ENCODE measurements around the gene SRRM5.

GRCh38 chr19:43625918-43626579 lies 14.2 kb downstream of the SRRM5 start:
- TF ChIP-seq POLR2A (IDR thresholded peaks at IDR 0.05; ENCODE audit: low read length), result no peak
- no peak for TF ChIP-seq GATA1 (IDR thresholded peaks at IDR 0.05; ENCODE audit: low read depth, low read length)
